Activated CD4-positive, alpha-beta T cell treated with anti-CD3 and anti-CD28 coated beads for 36 hours (primary cell): ENCODE data around the gene CYSRT1. TPM values are rescaled to one million over a fixed set of nuclear protein-coding genes. Genes with fewer than 3 reads are reported as not detected.
A peak's percentile ranks its signal among the peaks of the same experiment; 100 is the strongest.
"Not testable (repeated sequence)": the region's sequence is repeated elsewhere in the genome, so short reads cannot be mapped to it uniquely, and the experiment has no call there.

Experiments used
- ATAC-seq: fragments of 200-7000 bp; cut with Tn5 transposase; one replicate; pipeline ENCODE4 v1.10.0; 2021; ENCODE audit warnings: mild to moderate bottlenecking, moderate library complexity
- CTCF ChIA-PET: fragments of 350-600 bp; sonication (Branson Sonifier 250); formaldehyde crosslinking; loops from one replicate; lab custom pipeline; 2021; ENCODE audit warnings: antibody characterized with exemption; lab: Charles Lee
- POLR2A ChIA-PET: fragments of 350-600 bp; sonication (Branson Sonifier 250); formaldehyde crosslinking; loops from one replicate; lab custom pipeline; 2021; ENCODE audit warnings: antibody characterized with exemption, inconsistent platforms; lab: Charles Lee
- DNase-seq: peaks from one replicate; pipeline ENCODE4 v3.0.0-alpha.2; 2020
- H3K27ac Mint-ChIP-seq: one replicate; pipeline ENCODE4 v1.8.0; 2021; ENCODE audit warnings: mixed read lengths
- H3K27me3 Mint-ChIP-seq: one replicate; pipeline ENCODE4 v1.8.0; 2021; ENCODE audit warnings: mixed read lengths
- H3K36me3 Mint-ChIP-seq: one replicate; pipeline ENCODE4 v1.8.0; 2021; ENCODE audit warnings: low read depth, mixed read lengths
- H3K4me1 Mint-ChIP-seq: one replicate; pipeline ENCODE4 v1.8.0; 2021; ENCODE audit warnings: mixed read lengths
- H3K4me3 Mint-ChIP-seq: one replicate; pipeline ENCODE4 v1.8.0; 2021; ENCODE audit warnings: mild to moderate bottlenecking, moderate library complexity, mixed read lengths
- H3K9me3 Mint-ChIP-seq: one replicate; pipeline ENCODE4 v1.8.0; 2021; ENCODE audit warnings: low read depth, mixed read lengths
- intact Hi-C, 2 experiments: fragments of 100-400 bp; cut with DNase I in 1 of 2; cut with micrococcal nuclease in 1 of 2; formaldehyde crosslinking; loops; one replicate each; pipeline versions ENCODE4 v1.14.2 to v1.15.1; 2022 to 2024; cut with DNase I, micrococcal nuclease
- total RNA-seq, 2 experiments: library from RNA; stranded (reverse); gene quantifications; one replicate each; pipeline ENCODE4 v1.2.3, GENCODE V29; 2021

The CYSRT1 gene
- total RNA-seq, 2 experiments from 2014 or later: 0.23 to 0.42 TPM

DNA sequence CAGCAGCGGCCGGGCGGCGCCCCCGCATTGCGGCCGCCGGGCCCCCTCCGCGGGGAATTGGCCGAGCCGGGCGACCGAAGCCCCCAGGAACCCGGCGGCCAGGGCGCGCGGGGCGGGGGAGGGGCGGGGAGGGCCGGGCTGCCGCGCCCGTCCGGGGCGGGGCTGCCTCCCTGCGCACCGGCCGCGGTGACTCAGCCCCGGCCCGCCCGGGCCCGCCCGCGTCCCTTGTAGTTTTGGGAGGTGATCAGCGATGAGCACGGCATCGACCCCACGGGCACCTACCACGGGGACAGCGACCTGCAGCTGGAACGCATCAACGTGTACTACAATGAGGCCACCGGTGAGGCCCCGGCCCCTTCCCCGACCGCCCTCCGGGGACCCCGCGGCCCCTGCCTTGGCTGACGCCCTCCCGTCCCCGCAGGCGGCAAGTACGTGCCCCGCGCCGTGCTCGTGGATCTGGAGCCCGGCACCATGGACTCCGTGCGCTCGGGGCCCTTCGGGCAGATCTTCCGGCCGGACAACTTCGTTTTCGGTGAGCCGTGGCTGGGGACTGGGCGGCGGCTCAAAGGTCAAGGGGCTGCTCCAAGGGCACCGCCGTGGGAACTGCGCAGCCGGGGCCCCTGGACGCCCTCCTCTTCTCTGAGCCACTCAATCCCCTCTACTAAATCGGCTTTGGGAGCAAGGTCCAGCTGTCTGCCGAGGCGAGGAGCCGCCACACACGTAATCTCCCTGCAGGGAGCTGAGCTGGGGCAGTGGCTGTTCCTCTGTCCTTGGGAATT, 16.7 kb downstream of the CYSRT1 start:
- H3K27ac Mint-ChIP-seq: peak overlapping the region; percentile 47
- POLR2A ChIA-PET: interaction anchor here (0.6 to 3.6 kb wide), 8 partner anchors 12 to 361 kb away, joined by 3 to 31 read pairs (median 5); partner anchors contain the start of genes MAN1B1, NELFB and RNF208
- intact Hi-C loops: loop anchor here (1.0 to 2.0 kb wide), 13 partner anchors 14 to 540 kb away; partner anchors contain the start of genes NDOR1 (in 2 of the 2), NELFB (in 2 of the 2), TMEM203 (in 2 of the 2) and EXD3 (in 1 of the 2)

DNA sequence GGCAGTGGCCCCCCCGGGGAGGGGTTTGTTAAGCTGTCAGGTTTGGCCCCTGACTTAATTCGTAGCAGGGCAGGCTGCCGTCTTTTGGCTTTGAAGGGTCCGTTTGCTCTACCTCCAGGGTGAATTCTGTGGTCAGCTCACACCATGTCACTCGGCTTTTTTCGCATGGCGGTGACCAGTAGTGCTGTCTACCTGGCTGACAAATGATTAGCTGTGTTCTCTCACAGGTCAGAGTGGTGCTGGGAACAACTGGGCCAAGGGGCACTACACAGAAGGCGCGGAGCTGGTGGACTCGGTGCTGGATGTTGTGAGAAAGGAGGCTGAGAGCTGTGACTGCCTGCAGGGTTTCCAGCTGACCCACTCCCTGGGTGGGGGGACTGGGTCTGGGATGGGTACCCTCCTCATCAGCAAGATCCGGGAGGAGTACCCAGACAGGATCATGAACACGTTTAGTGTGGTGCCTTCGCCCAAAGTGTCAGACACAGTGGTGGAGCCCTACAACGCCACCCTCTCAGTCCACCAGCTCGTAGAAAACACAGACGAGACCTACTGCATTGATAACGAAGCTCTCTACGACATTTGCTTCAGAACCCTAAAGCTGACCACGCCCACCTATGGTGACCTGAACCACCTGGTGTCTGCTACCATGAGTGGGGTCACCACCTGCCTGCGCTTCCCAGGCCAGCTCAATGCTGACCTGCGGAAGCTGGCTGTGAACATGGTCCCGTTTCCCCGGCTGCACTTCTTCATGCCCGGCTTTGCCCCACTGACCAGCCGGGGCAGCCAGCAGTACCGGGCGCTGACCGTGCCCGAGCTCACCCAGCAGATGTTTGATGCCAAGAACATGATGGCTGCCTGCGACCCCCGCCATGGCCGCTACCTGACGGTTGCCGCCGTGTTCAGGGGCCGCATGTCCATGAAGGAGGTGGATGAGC, 17.6 kb downstream of the CYSRT1 start:
- intact Hi-C loops: no loop called here

More for the DNA sequence above, 16.7 kb downstream of the CYSRT1 start:
- Mint-ChIP-seq H3K4me1 (peaks cover 26% of the 10 kb centered on the region), H3K4me3 (peak overlapping the region; percentile 83), H3K9me3 (no peaks in the 10 kb centered on the region), H3K27me3 (no peaks in the 10 kb centered on the region), H3K36me3 (peaks cover 27% of the 10 kb centered on the region)
- DNase-seq (peak; percentile 84), ATAC-seq (peak; percentile 13)
- CTCF ChIA-PET: interaction anchor here (0.6 to 1.5 kb wide), 6 partner anchors 13 to 418 kb away, joined by 3 to 8 read pairs (median 3); partner anchors contain the start of genes MAN1B1 and RNF224

DNA sequence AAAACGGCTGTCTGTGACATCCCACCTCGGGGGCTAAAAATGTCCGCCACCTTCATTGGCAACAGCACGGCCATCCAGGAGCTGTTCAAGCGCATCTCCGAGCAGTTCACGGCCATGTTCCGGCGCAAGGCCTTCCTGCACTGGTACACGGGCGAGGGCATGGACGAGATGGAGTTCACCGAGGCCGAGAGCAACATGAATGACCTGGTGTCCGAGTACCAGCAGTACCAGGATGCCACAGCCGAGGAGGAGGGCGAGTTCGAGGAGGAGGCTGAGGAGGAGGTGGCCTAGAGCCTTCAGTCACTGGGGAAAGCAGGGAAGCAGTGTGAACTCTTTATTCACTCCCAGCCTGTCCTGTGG, 18.3 kb downstream of the CYSRT1 start:
- intact Hi-C loops, H3K9me3 Mint-ChIP-seq, H3K4me3 Mint-ChIP-seq, DNase-seq, H3K27ac Mint-ChIP-seq, CTCF ChIA-PET, ATAC-seq, H3K27me3 Mint-ChIP-seq: not testable (repeated sequence)
- Mint-ChIP-seq H3K36me3 (peaks cover 27% of the 10 kb centered on the region), H3K4me1 (peaks cover 23% of the 10 kb centered on the region)
- POLR2A ChIA-PET: interaction anchor here (1.1 to 3.6 kb wide), 2 partner anchors 11 to 42 kb away, joined by 3 to 31 read pairs; partner anchors contain the start of genes NELFB and TPRN

More for the DNA sequence above, 17.6 kb downstream of the CYSRT1 start:
- H3K27ac Mint-ChIP-seq: peak overlapping the region; percentile 58
- peaks cover 27% of the 10 kb centered on the region for H3K36me3 Mint-ChIP-seq
- H3K4me1 Mint-ChIP-seq: peaks cover 23% of the 10 kb centered on the region
- no peaks in the 10 kb centered on the region for H3K27me3 Mint-ChIP-seq
- DNase-seq (no peak), ATAC-seq (no peak)
- ChIA-PET CTCF (interaction anchor here (0.7 to 0.8 kb wide), 2 partner anchors 12 to 48 kb away, joined by 3 read pairs; no protein-coding TSS in a partner anchor), POLR2A (interaction anchor here (0.6 to 3.6 kb wide), 3 partner anchors 12 to 42 kb away, joined by 3 to 31 read pairs (median 3); partner anchors contain the start of genes NELFB and TPRN)
- peak overlapping the region; percentile 83 for H3K4me3 Mint-ChIP-seq
- no peaks in the 10 kb centered on the region for H3K9me3 Mint-ChIP-seq

DNA sequence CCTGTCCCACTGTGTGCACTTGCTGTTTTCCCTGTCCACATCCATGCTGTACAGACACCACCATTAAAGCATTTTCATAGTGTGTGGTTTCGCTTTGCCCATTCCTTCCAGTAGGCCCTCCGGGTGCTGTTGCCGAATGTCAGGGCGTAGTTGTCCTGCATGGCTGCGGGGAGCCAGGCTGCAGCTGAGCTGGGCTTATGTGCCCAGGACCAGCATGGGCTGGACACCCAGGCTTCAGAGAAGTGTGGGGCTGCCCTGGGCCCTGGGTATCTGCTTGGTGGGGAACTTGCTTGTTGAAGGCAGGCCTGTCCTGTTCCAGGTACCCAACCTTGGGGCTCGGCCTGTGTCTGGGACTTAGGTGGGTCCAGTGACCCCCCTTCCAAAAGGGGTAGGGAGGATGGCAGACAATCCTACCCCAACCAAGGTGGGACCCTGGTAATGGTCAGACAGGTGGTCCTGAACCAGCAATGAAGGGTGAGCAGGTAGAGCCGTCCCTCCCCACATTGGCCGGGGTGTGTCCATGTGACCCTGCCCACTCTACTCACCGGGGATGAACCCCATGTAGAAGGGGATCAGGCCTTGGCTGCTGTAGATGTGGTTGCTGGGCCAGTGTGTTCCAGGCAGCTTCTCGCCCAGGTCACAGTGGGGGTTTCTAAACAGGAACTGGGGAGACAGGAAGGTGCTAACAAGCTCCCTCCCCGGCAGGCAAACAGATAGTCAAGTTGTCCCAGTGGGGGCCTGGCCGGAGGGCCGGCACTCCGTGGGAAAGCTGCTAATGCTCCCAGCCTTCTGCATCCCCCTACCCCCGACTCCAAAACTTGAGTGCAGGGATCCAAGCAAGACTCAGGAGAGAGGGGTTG, 18.9 kb downstream of the CYSRT1 start:
- Mint-ChIP-seq H3K9me3 (no peaks in the 10 kb centered on the region), H3K27ac (no peak overlapping the region), H3K4me3 (no peak overlapping the region), H3K4me1 (peaks cover 20% of the 10 kb centered on the region), H3K36me3 (peaks cover 27% of the 10 kb centered on the region), H3K27me3 (no peaks in the 10 kb centered on the region)
- intact Hi-C loops: no loop called here
- POLR2A ChIA-PET: interaction anchor here (0.6 to 3.6 kb wide), 5 partner anchors 8 to 546 kb away, joined by 3 to 31 read pairs (median 5); partner anchors contain the start of gene NELFB
- CTCF ChIA-PET: no interaction called here
- no peak for ATAC-seq
- DNase-seq: no peak

DNA sequence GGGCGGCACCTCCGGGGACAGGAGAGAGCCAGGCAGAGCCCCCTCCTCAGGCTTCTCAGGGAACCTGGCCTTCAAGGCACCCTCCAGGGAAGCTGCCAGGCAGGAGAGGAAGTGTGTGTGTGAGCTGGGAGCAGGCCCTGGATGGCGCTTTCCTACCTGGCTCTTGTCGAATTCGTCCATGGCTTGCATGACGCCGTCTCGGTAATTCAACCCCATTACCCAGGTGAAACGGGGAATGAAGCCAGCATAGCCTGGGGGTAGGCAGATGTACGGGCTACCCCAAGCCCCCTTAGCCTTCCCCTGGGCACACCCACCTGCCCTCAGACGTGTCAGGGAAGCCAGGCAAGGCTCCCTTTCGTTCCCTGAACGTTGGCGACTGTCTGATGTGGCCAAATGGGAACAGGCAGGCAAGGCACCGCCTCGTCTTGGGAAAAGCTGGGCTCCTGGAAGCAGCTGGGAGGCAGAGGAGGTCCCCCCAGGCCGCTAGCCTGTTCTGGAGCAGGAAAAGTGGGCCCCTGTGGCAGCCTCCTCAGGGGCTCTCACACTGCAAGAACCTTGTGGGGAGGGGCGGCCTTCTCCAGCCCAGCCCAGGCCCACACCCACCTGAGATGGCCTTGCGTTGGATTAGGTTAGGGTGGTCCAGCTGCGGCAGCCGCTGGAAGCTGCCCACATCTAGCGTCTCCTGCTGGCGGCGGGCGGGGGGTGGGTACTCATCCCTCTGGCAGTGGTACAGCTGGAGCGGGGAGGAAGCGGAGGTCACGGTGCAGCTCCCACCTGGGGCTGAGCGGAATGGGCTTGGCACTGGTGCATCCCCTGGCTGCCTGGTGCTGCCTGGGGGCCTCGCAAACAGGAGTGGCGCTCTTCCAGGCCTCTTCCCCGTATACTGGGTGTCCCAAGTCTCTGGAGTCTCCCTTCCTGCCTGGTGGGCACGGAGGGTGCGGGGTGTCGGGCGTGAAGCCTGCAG, 19.8 kb downstream of the CYSRT1 start:
- Mint-ChIP-seq H3K36me3 (peaks cover 27% of the 10 kb centered on the region), H3K27me3 (no peaks in the 10 kb centered on the region), H3K9me3 (no peaks in the 10 kb centered on the region), H3K27ac (no peak overlapping the region), H3K4me3 (no peak overlapping the region), H3K4me1 (peaks cover 16% of the 10 kb centered on the region)
- intact Hi-C loops: no loop called here
- ChIA-PET CTCF (interaction anchor here (0.7 kb wide), 1 partner anchor 40 kb away, joined by 3 read pairs; no protein-coding TSS in a partner anchor), POLR2A (interaction anchor here (0.6 to 3.6 kb wide), 4 partner anchors 9 to 546 kb away, joined by 5 to 31 read pairs (median 5); partner anchors contain the start of gene NELFB)
- DNase-seq: no peak
- no peak for ATAC-seq

DNA sequence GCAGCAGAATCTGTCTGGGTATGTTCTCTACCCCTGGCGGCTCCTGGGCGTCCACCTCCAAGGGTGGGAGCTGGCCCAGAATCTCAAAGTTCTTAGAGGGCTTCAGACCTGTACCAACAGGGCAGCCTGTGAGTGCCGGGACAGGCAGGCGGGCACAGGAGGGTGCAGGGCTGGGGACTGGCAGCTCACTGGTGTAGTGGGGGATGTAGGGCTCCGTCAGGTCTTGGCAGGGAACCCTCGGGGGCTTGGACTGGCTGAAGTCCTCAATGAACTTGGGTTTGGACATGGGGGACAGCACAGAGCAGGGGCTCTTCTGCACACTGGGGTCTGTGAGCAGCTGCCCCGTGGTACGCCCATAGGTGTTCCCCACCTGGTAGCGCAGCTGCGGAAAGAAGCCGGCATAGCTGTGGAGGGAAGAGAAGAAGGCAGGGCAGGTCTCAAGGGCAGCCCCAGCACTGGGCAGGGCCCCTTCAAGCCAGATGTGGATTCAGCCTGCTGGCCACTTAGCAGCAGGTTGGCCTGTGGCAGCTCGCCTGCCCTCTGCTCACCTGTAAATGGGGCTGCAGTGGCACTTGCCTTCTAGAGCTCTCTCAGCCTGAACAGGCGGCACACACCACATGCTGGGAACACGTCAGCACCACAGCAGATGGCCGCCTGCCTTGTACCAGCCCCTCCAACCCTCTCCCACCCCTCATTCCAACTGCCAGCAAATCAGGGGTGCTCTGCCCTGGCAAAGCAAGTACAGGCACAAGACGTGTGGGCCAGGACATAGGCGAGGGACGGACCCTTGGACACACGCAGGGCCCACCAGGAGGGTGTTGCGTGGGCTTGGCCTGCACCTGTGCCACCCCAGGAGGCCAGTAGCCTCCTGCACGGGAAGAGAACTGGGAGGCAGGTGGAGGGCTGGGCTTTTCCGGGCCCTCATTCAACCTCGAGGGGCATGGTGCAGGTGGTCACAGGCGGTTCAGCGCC, 20.8 kb downstream of the CYSRT1 start:
- intact Hi-C loops: no loop called here
- Mint-ChIP-seq H3K27ac (no peak overlapping the region), H3K27me3 (no peaks in the 10 kb centered on the region), H3K4me1 (peaks cover 16% of the 10 kb centered on the region), H3K9me3 (no peaks in the 10 kb centered on the region), H3K36me3 (peaks cover 27% of the 10 kb centered on the region), H3K4me3 (no peak overlapping the region)
- CTCF ChIA-PET: interaction anchor here (0.7 kb wide), 1 partner anchor 41 kb away, joined by 3 read pairs; no protein-coding TSS in a partner anchor
- no peak for DNase-seq
- ATAC-seq: no peak
- POLR2A ChIA-PET: interaction anchor here (1.1 to 3.6 kb wide), 2 partner anchors 8 to 10 kb away, joined by 5 to 31 read pairs; partner anchors contain the start of gene NELFB

DNA sequence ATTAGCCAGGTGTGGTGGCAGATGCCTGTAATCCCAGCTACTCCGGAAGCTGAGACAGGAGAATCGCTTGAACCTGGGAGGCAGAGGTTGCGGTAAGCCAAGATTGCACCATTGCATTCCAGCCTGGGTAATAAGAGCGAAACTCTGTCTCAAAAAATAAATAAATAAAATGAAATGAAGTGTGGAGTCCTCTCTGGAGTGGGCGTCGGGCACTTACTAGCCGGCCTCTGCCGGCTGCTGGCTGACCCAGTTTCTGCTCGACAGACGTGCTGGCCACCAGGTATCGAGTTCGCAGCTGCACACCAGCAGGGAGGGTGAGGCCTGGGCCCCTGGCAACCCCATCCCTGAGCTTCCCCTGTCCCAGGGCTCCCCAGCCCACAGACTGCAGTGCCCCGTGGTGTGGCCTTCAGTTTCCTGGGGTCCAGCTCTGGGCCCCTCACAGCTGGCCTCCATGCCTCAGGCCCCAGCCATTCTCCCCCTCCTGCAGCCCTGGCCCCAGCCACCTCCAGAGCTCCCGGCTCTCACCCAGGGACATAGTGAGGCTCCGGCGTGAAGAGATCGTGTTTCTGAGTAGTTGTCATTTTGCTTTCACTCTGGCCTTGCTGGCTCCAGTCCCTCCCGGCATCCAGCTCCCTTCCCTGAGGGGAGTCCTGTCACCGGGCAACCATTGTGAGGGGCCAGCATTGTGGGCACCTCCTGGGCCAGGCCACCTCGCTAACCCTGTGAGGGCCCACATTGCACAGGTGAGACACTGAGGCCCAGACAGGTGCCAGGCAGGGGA, 22.4 kb downstream of the CYSRT1 start:
- DNase-seq: no peak
- Mint-ChIP-seq H3K4me3 (no peak overlapping the region), H3K36me3 (peaks cover 18% of the 10 kb centered on the region), H3K27me3 (no peaks in the 10 kb centered on the region), H3K4me1 (peaks cover 12% of the 10 kb centered on the region), H3K9me3 (no peaks in the 10 kb centered on the region), H3K27ac (no peak overlapping the region)
- POLR2A ChIA-PET: no interaction called here
- CTCF ChIA-PET: no interaction called here
- intact Hi-C loops: no loop called here
- no peak for ATAC-seq

DNA sequence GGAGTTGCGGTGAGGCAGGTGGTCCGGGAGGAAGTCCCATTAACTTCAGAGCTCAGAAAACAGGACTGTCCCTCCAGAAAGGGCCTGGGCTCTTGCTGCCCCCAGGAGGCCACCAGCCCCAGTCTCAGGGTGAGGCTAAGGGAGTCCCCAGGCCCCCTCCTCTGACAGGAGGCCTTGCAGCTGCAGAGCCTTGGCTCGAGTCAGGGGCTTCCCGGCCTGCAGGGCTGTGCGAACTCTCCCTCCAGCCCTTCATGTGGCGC, 22.9 kb downstream of the CYSRT1 start:
- H3K4me1 Mint-ChIP-seq: peaks cover 7% of the 10 kb centered on the region
- intact Hi-C loops: no loop called here
- no peak for ATAC-seq
- CTCF ChIA-PET: no interaction called here
- no peak overlapping the region for H3K4me3 Mint-ChIP-seq
- H3K27me3 Mint-ChIP-seq: no peaks in the 10 kb centered on the region
- peaks cover 13% of the 10 kb centered on the region for H3K36me3 Mint-ChIP-seq
- H3K27ac Mint-ChIP-seq: no peak overlapping the region
- POLR2A ChIA-PET: no interaction called here
- DNase-seq: no peak
- no peaks in the 10 kb centered on the region for H3K9me3 Mint-ChIP-seq
